ENCODE data around the gene INCENP. TPM values are rescaled to one million over a fixed set of nuclear protein-coding genes. Genes with fewer than 3 reads are reported as not detected.

INCENP gene
- polyA plus RNA-seq, 2 of the 4 experiments (the other 2 are of a cell fraction), result 29.5 to 55.8 TPM

GRCh38 chr11:62116451-62116850, 7.4 kb upstream of the INCENP start:
- peak in 1 of 2 experiments; percentile 35 for DNase-seq (ENCODE audit: low read depth in 1 of 2, low spot score in 1 of 2)
- Histone ChIP-seq H3K4me3 (no peak overlapping the region), H3K27ac (no peak overlapping the region), H3K4me2 (no peak overlapping the region), H3K9me3 (peaks cover 2% of the 10 kb centered on the region; the same call in 1 of the 3 replicates), H3K4me1 (no peaks in the 10 kb centered on the region)
- ATAC-seq, result no peak
- POLR2A ChIA-PET, result no interaction called here
- TF ChIP-seq KDM5A (IDR thresholded peaks at IDR 0.05), result no peak
- no peak for TF ChIP-seq POLR2A (IDR thresholded peaks at IDR 0.05; ENCODE audit: low read length)
- no peak for TF ChIP-seq FOSB (CRISPR knock-in tag; IDR thresholded peaks at IDR 0.05)
- TF ChIP-seq NFE2L2 (conservative IDR thresholded peaks at IDR 0.05; ENCODE audit: low read length), result no peak
- no peak for TF ChIP-seq CTCF (IDR thresholded peaks at IDR 0.05)
- TF ChIP-seq EHMT2 (IDR thresholded peaks at IDR 0.05; ENCODE audit: low read depth), result no peak
- FAIRE-seq, result no peak
- 4% methylated on average over 2 of the region's 2 CpGs for WGBS (ENCODE audit: missing lambda C conversion rate)
- CTCF ChIA-PET, result interaction anchor here (1.5 to 4.3 kb wide), 3 partner anchors 8 to 35 kb away, joined by 3 to 27 read pairs (median 10); no protein-coding TSS in a partner anchor

GRCh38 chr11:62119569-62119968, 4.2 kb upstream of the INCENP start:
- DNase-seq (ENCODE audit: low read depth in 1 of 2, low spot score in 1 of 2) (no peak), FAIRE-seq (no peak), ATAC-seq (no peak)
- WGBS (ENCODE audit: missing lambda C conversion rate), result 50% methylated on average over 3 of the region's 3 CpGs
- CTCF ChIA-PET, result interaction anchor here (1.1 to 4.3 kb wide), 2 partner anchors 10 to 11 kb away, joined by 3 to 27 read pairs; no protein-coding TSS in a partner anchor
- Histone ChIP-seq H3K4me3 (no peak overlapping the region), H3K9me3 (peaks cover 2% of the 10 kb centered on the region; the same call in 1 of the 3 replicates), H3K27ac (no peak overlapping the region), H3K4me2 (no peak overlapping the region), H3K4me1 (peaks cover 4% of the 10 kb centered on the region; the same call in 1 of the 3 replicates)
- TF ChIP-seq ZFP36 (IDR thresholded peaks at IDR 0.05; ENCODE audit: borderline replicate concordance, partially characterized antibody) (no peak), HOXB5 (CRISPR knock-in tag; IDR thresholded peaks at IDR 0.05) (no peak), MAFK (IDR thresholded peaks at IDR 0.05; ENCODE audit: partially characterized antibody) (no peak), ZC3H11A (IDR thresholded peaks at IDR 0.05) (no peak), ATOH8 (CRISPR knock-in tag; IDR thresholded peaks at IDR 0.05; ENCODE audit: low read depth) (no peak), USF2 (IDR thresholded peaks at IDR 0.05) (no peak), CBX2 (IDR thresholded peaks at IDR 0.05; ENCODE audit: borderline replicate concordance, low read depth) (no peak), RARB (CRISPR knock-in tag; IDR thresholded peaks at IDR 0.05) (no peak), EP300 (IDR thresholded peaks at IDR 0.05) (no peak)
- POLR2A ChIA-PET, result no interaction called here

- ATAC-seq (no peak), FAIRE-seq (no peak), DNase-seq (ENCODE audit: low read depth in 1 of 2, low spot score in 1 of 2) (no peak)
- Histone ChIP-seq H3K4me1 (peaks cover 6% of the 10 kb centered on the region), H3K9me3 (peaks cover 2% of the 10 kb centered on the region; the same call in 1 of the 3 replicates), H3K4me3 (no peak overlapping the region), H3K27ac (no peak overlapping the region), H3K4me2 (no peak overlapping the region)
- no peak for TF ChIP-seq ZNF302 (CRISPR knock-in tag; IDR thresholded peaks at IDR 0.05)
- TF ChIP-seq MYC (IDR thresholded peaks at IDR 0.05; ENCODE audit: borderline replicate concordance, low read length), result no peak
- no peak for TF ChIP-seq ZC3H11A (IDR thresholded peaks at IDR 0.05)
- no peak for TF ChIP-seq CBX8 (IDR thresholded peaks at IDR 0.05)
- no peak for TF ChIP-seq KDM1A (IDR thresholded peaks at IDR 0.05; ENCODE audit: low read depth)
- no peak for TF ChIP-seq TFCP2L1 (CRISPR knock-in tag; IDR thresholded peaks at IDR 0.05)
- ChIA-PET CTCF (interaction anchor here (0.7 to 4.3 kb wide), 3 partner anchors 10 to 344 kb away, joined by 3 to 27 read pairs (median 3); no protein-coding TSS in a partner anchor), POLR2A (no interaction called here)
- 54% methylated on average over 4 of the region's 4 CpGs for WGBS (ENCODE audit: missing lambda C conversion rate)
Measured at GRCh38 chr11:62120001-62120400, 3.8 kb upstream of the INCENP start.
